ENCODE results near the gene TNFRSF8. TPM values are rescaled to one million over a fixed set of nuclear protein-coding genes. Genes with fewer than 3 reads are reported as not detected.

The TNFRSF8 gene
- total and polyA plus RNA-seq, 2 donors: 0.26 to 1.5 TPM

GRCh38 chr1:12177156-12177998 is 114.3 kb downstream of the TNFRSF8 start:
- WGBS: 85% methylated on average over 24 of the region's 24 CpGs
- no peak overlapping the region for H3K4me3 ChIP-seq (ENCODE audit: low read depth, low read length)
- no peaks in the 10 kb centered on the region for H3K36me3 ChIP-seq (ENCODE audit: insufficient read depth)
- no peaks in the 10 kb centered on the region for H3K4me1 ChIP-seq (ENCODE audit: insufficient read depth)
- H3K27ac ChIP-seq (ENCODE audit: low read depth): no peak overlapping the region
- no peak for DNase-seq (ENCODE audit: extremely low spot score)

GRCh38 chr1:12177999-12178441 is 114.9 kb downstream of the TNFRSF8 start:
- no peaks in the 10 kb centered on the region for H3K36me3 ChIP-seq (ENCODE audit: insufficient read depth)
- H3K27ac ChIP-seq (ENCODE audit: low read depth): no peak overlapping the region
- H3K4me3 ChIP-seq (ENCODE audit: low read depth, low read length): no peak overlapping the region
- 33% methylated on average over 14 of the region's 14 CpGs for WGBS
- H3K4me1 ChIP-seq (ENCODE audit: insufficient read depth): no peaks in the 10 kb centered on the region
- DNase-seq (ENCODE audit: extremely low spot score): no peak

- no peak for DNase-seq (ENCODE audit: extremely low spot score)
- WGBS: 61% methylated on average over 11 of the region's 11 CpGs
- Histone ChIP-seq H3K4me1 (ENCODE audit: insufficient read depth) (no peaks in the 10 kb centered on the region), H3K4me3 (ENCODE audit: low read depth, low read length) (no peak overlapping the region), H3K36me3 (ENCODE audit: insufficient read depth) (no peaks in the 10 kb centered on the region), H3K27ac (ENCODE audit: low read depth) (no peak overlapping the region)
Observed at GRCh38 chr1:12178511-12178910, 115.4 kb downstream of the TNFRSF8 start.

GRCh38 chr1:12179111-12179519 is 116.0 kb downstream of the TNFRSF8 start:
- Histone ChIP-seq H3K4me3 (ENCODE audit: low read depth, low read length) (no peak overlapping the region), H3K36me3 (ENCODE audit: insufficient read depth) (no peaks in the 10 kb centered on the region), H3K4me1 (ENCODE audit: insufficient read depth) (no peaks in the 10 kb centered on the region), H3K27ac (ENCODE audit: low read depth) (no peak overlapping the region)
- 54% methylated on average over 17 of the region's 17 CpGs for WGBS
- no peak for DNase-seq (ENCODE audit: extremely low spot score)

GRCh38 chr1:12179676-12180075 is 116.6 kb downstream of the TNFRSF8 start:
- Histone ChIP-seq H3K4me3 (ENCODE audit: low read depth, low read length) (no peak overlapping the region), H3K27ac (ENCODE audit: low read depth) (no peak overlapping the region), H3K36me3 (ENCODE audit: insufficient read depth) (no peaks in the 10 kb centered on the region), H3K4me1 (ENCODE audit: insufficient read depth) (no peaks in the 10 kb centered on the region)
- DNase-seq (ENCODE audit: extremely low spot score): no peak
- WGBS: 96% methylated on average over 8 of the region's 8 CpGs

- H3K4me1 ChIP-seq (ENCODE audit: insufficient read depth): no peaks in the 10 kb centered on the region
- DNase-seq (ENCODE audit: extremely low spot score): no peak
- WGBS: 81% methylated on average over 10 of the region's 10 CpGs
- H3K27ac ChIP-seq (ENCODE audit: low read depth): no peak overlapping the region
- no peak overlapping the region for H3K4me3 ChIP-seq (ENCODE audit: low read depth, low read length)
- H3K36me3 ChIP-seq (ENCODE audit: insufficient read depth): no peaks in the 10 kb centered on the region
Observed at GRCh38 chr1:12180315-12180714, 117.2 kb downstream of the TNFRSF8 start.

GRCh38 chr1:12180903-12181302 is 117.8 kb downstream of the TNFRSF8 start:
- Histone ChIP-seq H3K27ac (ENCODE audit: low read depth) (no peak overlapping the region), H3K4me1 (ENCODE audit: insufficient read depth) (no peaks in the 10 kb centered on the region), H3K4me3 (ENCODE audit: low read depth, low read length) (no peak overlapping the region), H3K36me3 (ENCODE audit: insufficient read depth) (no peaks in the 10 kb centered on the region)
- WGBS: 86% methylated on average over 7 of the region's 7 CpGs
- no peak for DNase-seq (ENCODE audit: extremely low spot score)

- no peak for DNase-seq (ENCODE audit: extremely low spot score)
- no peaks in the 10 kb centered on the region for H3K4me1 ChIP-seq (ENCODE audit: insufficient read depth)
- 95% methylated on average over 7 of the region's 7 CpGs for WGBS
- no peak overlapping the region for H3K4me3 ChIP-seq (ENCODE audit: low read depth, low read length)
- H3K27ac ChIP-seq (ENCODE audit: low read depth): no peak overlapping the region
- no peaks in the 10 kb centered on the region for H3K36me3 ChIP-seq (ENCODE audit: insufficient read depth)
Observed at GRCh38 chr1:12181568-12181967, 118.5 kb downstream of the TNFRSF8 start.

GRCh38 chr1:12182410-12182984 is 119.4 kb downstream of the TNFRSF8 start:
- Histone ChIP-seq H3K27ac (ENCODE audit: low read depth) (no peak overlapping the region), H3K36me3 (ENCODE audit: insufficient read depth) (no peaks in the 10 kb centered on the region), H3K4me1 (ENCODE audit: insufficient read depth) (no peaks in the 10 kb centered on the region), H3K4me3 (ENCODE audit: low read depth, low read length) (no peak overlapping the region)
- DNase-seq (ENCODE audit: extremely low spot score): no peak
- WGBS: 73% methylated on average over 4 of the region's 4 CpGs

- H3K4me1 ChIP-seq (ENCODE audit: insufficient read depth): no peaks in the 10 kb centered on the region
- H3K36me3 ChIP-seq (ENCODE audit: insufficient read depth): no peaks in the 10 kb centered on the region
- WGBS: 93% methylated on average over 7 of the region's 7 CpGs
- no peak overlapping the region for H3K4me3 ChIP-seq (ENCODE audit: low read depth, low read length)
- no peak for DNase-seq (ENCODE audit: extremely low spot score)
- H3K27ac ChIP-seq (ENCODE audit: low read depth): no peak overlapping the region
Observed at GRCh38 chr1:12183095-12183794, 120.1 kb downstream of the TNFRSF8 start.

- 14% methylated on average over 10 of the region's 10 CpGs for WGBS
- Histone ChIP-seq H3K4me1 (ENCODE audit: insufficient read depth) (no peaks in the 10 kb centered on the region), H3K4me3 (ENCODE audit: low read depth, low read length) (no peak overlapping the region), H3K27ac (ENCODE audit: low read depth) (peak overlapping the region; percentile 73), H3K36me3 (ENCODE audit: insufficient read depth) (no peaks in the 10 kb centered on the region)
- DNase-seq (ENCODE audit: extremely low spot score): peak; percentile 67
Observed at GRCh38 chr1:12184008-12184681, 121.0 kb downstream of the TNFRSF8 start.

- Histone ChIP-seq H3K27ac (ENCODE audit: low read depth) (peak overlapping the region; percentile 73), H3K4me1 (ENCODE audit: insufficient read depth) (no peaks in the 10 kb centered on the region), H3K4me3 (ENCODE audit: low read depth, low read length) (no peak overlapping the region), H3K36me3 (ENCODE audit: insufficient read depth) (no peaks in the 10 kb centered on the region)
- WGBS: 76% methylated on average over 19 of the region's 19 CpGs
- no peak for DNase-seq (ENCODE audit: extremely low spot score)
Observed at GRCh38 chr1:12185036-12185917, 122.2 kb downstream of the TNFRSF8 start.

Data from urinary bladder (tissue), 4 donors.